GM23338 (cell line): ENCODE data around the gene MRPL23. TPM values are rescaled to one million over a fixed set of nuclear protein-coding genes. Genes with fewer than 3 reads are reported as not detected.

Experiments
- ATAC-seq: fragments of 200-7000 bp; cut with Tn5 transposase; 3 replicates; pipeline ENCODE4 v1.9.1; 2020
- DNase-seq: peaks from one replicate; pipeline ENCODE4 v3.0.0-alpha.2; 2015; ENCODE audit warnings: low spot score
- H2AFZ ChIP-seq: fragments of 200-600 bp; sonication (generic); 2 replicates; pipeline ENCODE4 v1.8.0; 2016; ENCODE audit warnings: antibody characterized with exemption, mild to moderate bottlenecking, moderate library complexity
- H3F3A ChIP-seq: fragments of 200-600 bp; sonication (generic); replicated peaks from 2 replicates; pipeline ENCODE4 v1.8.0; 2017; ENCODE audit warnings: antibody characterized with exemption, mixed run types, low read depth
- H3K27ac ChIP-seq: fragments of 200-600 bp; sonication (generic); 2 replicates; pipeline ENCODE4 v1.6.1; 2016; ENCODE audit warnings: low read depth
- H3K27me3 ChIP-seq: fragments of 200-600 bp; sonication (generic); 2 replicates; pipeline ENCODE4 v1.8.0; 2016; ENCODE audit warnings: mild to moderate bottlenecking, mixed run types, moderate library complexity; ENCODE audit not compliant: insufficient read depth
- H3K36me3 ChIP-seq: fragments of 200-600 bp; sonication (generic); 2 replicates; pipeline ENCODE4 v1.8.0; 2016; ENCODE audit warnings: mild to moderate bottlenecking; ENCODE audit not compliant: insufficient read depth
- H3K4me1 ChIP-seq: fragments of 200-600 bp; sonication (generic); 2 replicates; pipeline ENCODE4 v1.8.0; 2016; ENCODE audit warnings: mild to moderate bottlenecking, moderate library complexity; ENCODE audit not compliant: insufficient read depth
- H3K4me2 ChIP-seq: fragments of 200-600 bp; sonication (generic); 2 replicates; pipeline ENCODE4 v1.7.1; 2017; ENCODE audit warnings: mixed run types
- H3K4me3 ChIP-seq: fragments of 200-600 bp; sonication (generic); 2 replicates; pipeline ENCODE4 v1.6.1; 2016; ENCODE audit warnings: mixed run types
- H3K79me2 ChIP-seq: fragments of 200-600 bp; sonication (generic); replicated peaks from 2 replicates; pipeline ENCODE4 v1.8.0; 2017; ENCODE audit warnings: mild to moderate bottlenecking; ENCODE audit not compliant: insufficient read depth
- H3K9me2 ChIP-seq: fragments of 200-600 bp; sonication (generic); 2 replicates; pipeline ENCODE4 v1.8.0; 2017; ENCODE audit not compliant: insufficient read depth
- H4K20me1 ChIP-seq: fragments of 200-600 bp; sonication (generic); replicated peaks from 2 replicates; pipeline ENCODE4 v1.8.0; 2017; ENCODE audit warnings: mild to moderate bottlenecking; ENCODE audit not compliant: insufficient read depth
- H3K27ac Mint-ChIP-seq: 2 replicates; pipeline ENCODE4 v1.8.0; 2020; ENCODE audit warnings: inconsistent platforms, mild to moderate bottlenecking, moderate library complexity, mixed read lengths
- H3K27me3 Mint-ChIP-seq: 3 replicates; pipeline ENCODE4 v1.8.0; 2022; ENCODE audit warnings: low read depth, mild to moderate bottlenecking, moderate library complexity, mixed read lengths, inconsistent platforms; ENCODE audit not compliant: insufficient read depth, poor library complexity
- H3K36me3 Mint-ChIP-seq: 3 replicates; pipeline ENCODE4 v1.8.0; 2021; ENCODE audit warnings: low read depth, mild to moderate bottlenecking, inconsistent platforms, moderate library complexity, mixed read lengths
- H3K4me1 Mint-ChIP-seq: 3 replicates; pipeline ENCODE4 v1.8.0; 2020; ENCODE audit warnings: mild to moderate bottlenecking, inconsistent platforms, mixed read lengths
- H3K4me3 Mint-ChIP-seq: 3 replicates; pipeline ENCODE4 v1.8.0; 2021; ENCODE audit warnings: moderate library complexity, mild to moderate bottlenecking, inconsistent platforms, mixed read lengths
- H3K9me3 Mint-ChIP-seq: 3 replicates; pipeline ENCODE4 v1.8.0; 2020; ENCODE audit warnings: moderate library complexity, mild to moderate bottlenecking, inconsistent platforms, mixed read lengths
- NANOG ChIP-seq: IDR thresholded peaks from 2 replicates; pipeline ENCODE4 v1.6.1; 2016; ENCODE audit warnings: antibody characterized with exemption, borderline replicate concordance
- POLR2AphosphoS5 ChIP-seq: IDR thresholded peaks from 2 replicates; pipeline ENCODE4 v1.6.1; 2016; ENCODE audit warnings: antibody characterized with exemption, low read depth
- STAT1 ChIP-seq: IDR thresholded peaks from one replicate; pipeline ENCODE4 v1.6.1; 2016; ENCODE audit warnings: antibody characterized with exemption; ENCODE audit not compliant: unreplicated experiment
- ZNF114 ChIP-seq: fragments of 250-450 bp; sonication (Bioruptor Pico); IDR thresholded peaks from 2 replicates; pipeline ENCODE4 v1.5.0; 2020; ENCODE audit warnings: mild to moderate bottlenecking, moderate library complexity
- ZNF331 ChIP-seq: fragments of 250-450 bp; sonication (Bioruptor Pico); IDR thresholded peaks from 2 replicates; pipeline ENCODE4 v1.5.0; 2020; ENCODE audit warnings: low read depth, mild to moderate bottlenecking, moderate library complexity
- polyA plus RNA-seq: library from polyadenylated mRNA; unstranded; fragments of >200 nt; fragmentation: Nextera tagmentation; extraction: Ambion mirVana; gene quantifications from 2 replicates; pipeline ENCODE4 v1.2.1, GENCODE V29; 2016
- total RNA-seq: library from RNA; depleted of rRNA; stranded (reverse); fragments of >200 nt; shearing (Covaris generic); gene quantifications from 2 replicates; pipeline ENCODE4 v1.2.3, GENCODE V29; 2014
- TF ChIP-seq, protein P1 (sequence below): IDR thresholded peaks from one replicate; pipeline ENCODE4 v1.6.1; 2018; ENCODE audit warnings: antibody characterized with exemption; ENCODE audit not compliant: unreplicated experiment
- TF ChIP-seq, protein P2 (sequence below): IDR thresholded peaks from 2 replicates; pipeline ENCODE4 v1.6.1; 2016; ENCODE audit warnings: antibody characterized with exemption
- TF ChIP-seq, protein P3 (sequence below): fragments of 250-450 bp; sonication (Bioruptor Pico); IDR thresholded peaks from 2 replicates; pipeline ENCODE4 v1.5.0; 2020; ENCODE audit warnings: mild to moderate bottlenecking, moderate library complexity
- TF ChIP-seq, protein P4 (sequence below), 2 experiments: fragments of 200-600 bp in 1 of 2; sonication (generic) in 1 of 2; conservative IDR thresholded peaks; 2 replicates each; pipeline versions ENCODE4 v1.5.1 to v1.6.1; 2016 to 2017; ENCODE audit warnings: antibody characterized with exemption in 2 of 2, low read depth in 2 of 2, mild to moderate bottlenecking in 2 of 2, moderate library complexity in 1 of 2

MRPL23 gene
- total and polyA plus RNA-seq, 2 experiments from 2014 or later, result 84.7 to 91.5 TPM

DNA sequence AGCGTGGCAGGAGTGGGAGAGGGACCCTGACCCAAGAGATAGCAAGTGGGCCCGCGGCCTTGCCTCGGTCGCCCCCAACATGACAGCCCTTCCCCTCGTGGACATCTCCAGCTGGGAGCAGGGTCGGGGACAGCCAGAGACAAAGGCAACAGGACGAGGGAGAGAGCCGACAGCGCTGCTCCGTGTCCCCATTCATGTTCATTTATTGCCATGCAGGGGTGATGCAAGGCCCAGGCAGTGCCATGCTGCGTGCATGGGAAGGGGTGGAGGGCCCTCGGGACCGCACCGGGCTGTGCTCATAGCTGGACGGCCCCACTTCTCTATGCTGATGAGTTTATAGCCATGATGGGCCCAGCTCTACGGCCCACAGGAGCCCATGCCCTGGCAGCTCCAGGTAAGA lies 12.7 kb downstream of the MRPL23 start (continued):
- TF ChIP-seq, protein P1, sequence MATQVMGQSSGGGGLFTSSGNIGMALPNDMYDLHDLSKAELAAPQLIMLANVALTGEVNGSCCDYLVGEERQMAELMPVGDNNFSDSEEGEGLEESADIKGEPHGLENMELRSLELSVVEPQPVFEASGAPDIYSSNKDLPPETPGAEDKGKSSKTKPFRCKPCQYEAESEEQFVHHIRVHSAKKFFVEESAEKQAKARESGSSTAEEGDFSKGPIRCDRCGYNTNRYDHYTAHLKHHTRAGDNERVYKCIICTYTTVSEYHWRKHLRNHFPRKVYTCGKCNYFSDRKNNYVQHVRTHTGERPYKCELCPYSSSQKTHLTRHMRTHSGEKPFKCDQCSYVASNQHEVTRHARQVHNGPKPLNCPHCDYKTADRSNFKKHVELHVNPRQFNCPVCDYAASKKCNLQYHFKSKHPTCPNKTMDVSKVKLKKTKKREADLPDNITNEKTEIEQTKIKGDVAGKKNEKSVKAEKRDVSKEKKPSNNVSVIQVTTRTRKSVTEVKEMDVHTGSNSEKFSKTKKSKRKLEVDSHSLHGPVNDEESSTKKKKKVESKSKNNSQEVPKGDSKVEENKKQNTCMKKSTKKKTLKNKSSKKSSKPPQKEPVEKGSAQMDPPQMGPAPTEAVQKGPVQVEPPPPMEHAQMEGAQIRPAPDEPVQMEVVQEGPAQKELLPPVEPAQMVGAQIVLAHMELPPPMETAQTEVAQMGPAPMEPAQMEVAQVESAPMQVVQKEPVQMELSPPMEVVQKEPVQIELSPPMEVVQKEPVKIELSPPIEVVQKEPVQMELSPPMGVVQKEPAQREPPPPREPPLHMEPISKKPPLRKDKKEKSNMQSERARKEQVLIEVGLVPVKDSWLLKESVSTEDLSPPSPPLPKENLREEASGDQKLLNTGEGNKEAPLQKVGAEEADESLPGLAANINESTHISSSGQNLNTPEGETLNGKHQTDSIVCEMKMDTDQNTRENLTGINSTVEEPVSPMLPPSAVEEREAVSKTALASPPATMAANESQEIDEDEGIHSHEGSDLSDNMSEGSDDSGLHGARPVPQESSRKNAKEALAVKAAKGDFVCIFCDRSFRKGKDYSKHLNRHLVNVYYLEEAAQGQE, result no peak
- TF ChIP-seq ZNF331 (CRISPR knock-in tag), result no peak

DNA sequence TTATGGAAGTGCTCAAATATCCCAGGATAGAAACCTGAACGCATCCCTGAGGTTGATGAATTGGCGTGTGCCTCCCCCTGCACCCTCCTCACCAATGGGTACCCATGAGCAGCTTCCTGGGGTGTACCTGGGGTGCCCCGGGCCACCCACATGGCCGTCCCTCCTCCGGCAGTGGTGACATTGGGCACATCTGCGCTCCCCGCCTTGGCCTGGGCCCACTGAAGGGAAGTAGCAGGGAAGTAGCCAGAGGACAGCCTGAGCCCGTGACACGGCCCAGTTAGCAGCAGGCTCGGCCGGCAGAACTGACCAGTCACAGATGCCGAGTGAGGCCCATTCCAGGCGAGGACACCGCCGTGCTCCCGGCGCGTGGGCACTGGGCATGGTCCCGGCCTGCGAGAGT lies 16.7 kb downstream of the MRPL23 start:
- no peak overlapping the region for H2AFZ ChIP-seq
- no peaks in the 10 kb centered on the region for H3K36me3 ChIP-seq
- H3K4me3 Mint-ChIP-seq, result no peak overlapping the region
- no peaks in the 10 kb centered on the region for H3K9me3 Mint-ChIP-seq
- H3K4me1 Mint-ChIP-seq, result no peaks in the 10 kb centered on the region
- H3K27ac Mint-ChIP-seq, result no peak overlapping the region
- no peak for ATAC-seq
- H3K4me1 ChIP-seq, result no peaks in the 10 kb centered on the region
- H3K4me3 ChIP-seq, result no peak overlapping the region
- no peaks in the 10 kb centered on the region for H3K27me3 Mint-ChIP-seq
- H4K20me1 ChIP-seq, result no peaks in the 10 kb centered on the region
- DNase-seq, result no peak
- no peak overlapping the region for H3K4me2 ChIP-seq
- no peaks in the 10 kb centered on the region for H3K9me2 ChIP-seq
- no peak overlapping the region for H3K27ac ChIP-seq
- no peaks in the 10 kb centered on the region for H3F3A ChIP-seq
- no peaks in the 10 kb centered on the region for H3K27me3 ChIP-seq
- H3K79me2 ChIP-seq, result no peaks in the 10 kb centered on the region
- no peaks in the 10 kb centered on the region for H3K36me3 Mint-ChIP-seq
- TF ChIP-seq, protein P2, sequence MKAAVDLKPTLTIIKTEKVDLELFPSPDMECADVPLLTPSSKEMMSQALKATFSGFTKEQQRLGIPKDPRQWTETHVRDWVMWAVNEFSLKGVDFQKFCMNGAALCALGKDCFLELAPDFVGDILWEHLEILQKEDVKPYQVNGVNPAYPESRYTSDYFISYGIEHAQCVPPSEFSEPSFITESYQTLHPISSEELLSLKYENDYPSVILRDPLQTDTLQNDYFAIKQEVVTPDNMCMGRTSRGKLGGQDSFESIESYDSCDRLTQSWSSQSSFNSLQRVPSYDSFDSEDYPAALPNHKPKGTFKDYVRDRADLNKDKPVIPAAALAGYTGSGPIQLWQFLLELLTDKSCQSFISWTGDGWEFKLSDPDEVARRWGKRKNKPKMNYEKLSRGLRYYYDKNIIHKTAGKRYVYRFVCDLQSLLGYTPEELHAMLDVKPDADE, result no peak
- no peak for TF ChIP-seq NANOG
- TF ChIP-seq, protein P3, sequence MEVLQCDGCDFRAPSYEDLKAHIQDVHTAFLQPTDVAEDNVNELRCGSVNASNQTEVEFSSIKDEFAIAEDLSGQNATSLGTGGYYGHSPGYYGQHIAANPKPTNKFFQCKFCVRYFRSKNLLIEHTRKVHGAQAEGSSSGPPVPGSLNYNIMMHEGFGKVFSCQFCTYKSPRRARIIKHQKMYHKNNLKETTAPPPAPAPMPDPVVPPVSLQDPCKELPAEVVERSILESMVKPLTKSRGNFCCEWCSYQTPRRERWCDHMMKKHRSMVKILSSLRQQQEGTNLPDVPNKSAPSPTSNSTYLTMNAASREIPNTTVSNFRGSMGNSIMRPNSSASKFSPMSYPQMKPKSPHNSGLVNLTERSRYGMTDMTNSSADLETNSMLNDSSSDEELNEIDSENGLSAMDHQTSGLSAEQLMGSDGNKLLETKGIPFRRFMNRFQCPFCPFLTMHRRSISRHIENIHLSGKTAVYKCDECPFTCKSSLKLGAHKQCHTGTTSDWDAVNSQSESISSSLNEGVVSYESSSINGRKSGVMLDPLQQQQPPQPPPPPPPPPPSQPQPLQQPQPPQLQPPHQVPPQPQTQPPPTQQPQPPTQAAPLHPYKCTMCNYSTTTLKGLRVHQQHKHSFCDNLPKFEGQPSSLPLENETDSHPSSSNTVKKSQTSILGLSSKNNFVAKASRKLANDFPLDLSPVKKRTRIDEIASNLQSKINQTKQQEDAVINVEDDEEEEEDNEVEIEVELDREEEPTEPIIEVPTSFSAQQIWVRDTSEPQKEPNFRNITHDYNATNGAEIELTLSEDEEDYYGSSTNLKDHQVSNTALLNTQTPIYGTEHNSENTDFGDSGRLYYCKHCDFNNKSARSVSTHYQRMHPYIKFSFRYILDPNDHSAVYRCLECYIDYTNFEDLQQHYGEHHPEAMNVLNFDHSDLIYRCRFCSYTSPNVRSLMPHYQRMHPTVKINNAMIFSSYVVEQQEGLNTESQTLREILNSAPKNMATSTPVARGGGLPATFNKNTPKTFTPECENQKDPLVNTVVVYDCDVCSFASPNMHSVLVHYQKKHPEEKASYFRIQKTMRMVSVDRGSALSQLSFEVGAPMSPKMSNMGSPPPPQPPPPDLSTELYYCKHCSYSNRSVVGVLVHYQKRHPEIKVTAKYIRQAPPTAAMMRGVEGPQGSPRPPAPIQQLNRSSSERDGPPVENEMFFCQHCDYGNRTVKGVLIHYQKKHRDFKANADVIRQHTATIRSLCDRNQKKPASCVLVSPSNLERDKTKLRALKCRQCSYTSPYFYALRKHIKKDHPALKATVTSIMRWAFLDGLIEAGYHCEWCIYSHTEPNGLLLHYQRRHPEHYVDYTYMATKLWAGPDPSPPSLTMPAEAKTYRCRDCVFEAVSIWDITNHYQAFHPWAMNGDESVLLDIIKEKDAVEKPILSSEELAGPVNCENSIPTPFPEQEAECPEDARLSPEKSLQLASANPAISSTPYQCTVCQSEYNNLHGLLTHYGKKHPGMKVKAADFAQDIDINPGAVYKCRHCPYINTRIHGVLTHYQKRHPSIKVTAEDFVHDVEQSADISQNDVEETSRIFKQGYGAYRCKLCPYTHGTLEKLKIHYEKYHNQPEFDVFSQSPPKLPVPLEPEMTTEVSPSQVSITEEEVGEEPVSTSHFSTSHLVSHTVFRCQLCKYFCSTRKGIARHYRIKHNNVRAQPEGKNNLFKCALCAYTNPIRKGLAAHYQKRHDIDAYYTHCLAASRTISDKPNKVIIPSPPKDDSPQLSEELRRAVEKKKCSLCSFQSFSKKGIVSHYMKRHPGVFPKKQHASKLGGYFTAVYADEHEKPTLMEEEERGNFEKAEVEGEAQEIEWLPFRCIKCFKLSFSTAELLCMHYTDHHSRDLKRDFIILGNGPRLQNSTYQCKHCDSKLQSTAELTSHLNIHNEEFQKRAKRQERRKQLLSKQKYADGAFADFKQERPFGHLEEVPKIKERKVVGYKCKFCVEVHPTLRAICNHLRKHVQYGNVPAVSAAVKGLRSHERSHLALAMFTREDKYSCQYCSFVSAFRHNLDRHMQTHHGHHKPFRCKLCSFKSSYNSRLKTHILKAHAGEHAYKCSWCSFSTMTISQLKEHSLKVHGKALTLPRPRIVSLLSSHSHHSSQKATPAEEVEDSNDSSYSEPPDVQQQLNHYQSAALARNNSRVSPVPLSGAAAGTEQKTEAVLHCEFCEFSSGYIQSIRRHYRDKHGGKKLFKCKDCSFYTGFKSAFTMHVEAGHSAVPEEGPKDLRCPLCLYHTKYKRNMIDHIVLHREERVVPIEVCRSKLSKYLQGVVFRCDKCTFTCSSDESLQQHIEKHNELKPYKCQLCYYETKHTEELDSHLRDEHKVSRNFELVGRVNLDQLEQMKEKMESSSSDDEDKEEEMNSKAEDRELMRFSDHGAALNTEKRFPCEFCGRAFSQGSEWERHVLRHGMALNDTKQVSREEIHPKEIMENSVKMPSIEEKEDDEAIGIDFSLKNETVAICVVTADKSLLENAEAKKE, result no peak
- TF ChIP-seq ZNF114 (CRISPR knock-in tag), result no peak
- TF ChIP-seq, protein P4, sequence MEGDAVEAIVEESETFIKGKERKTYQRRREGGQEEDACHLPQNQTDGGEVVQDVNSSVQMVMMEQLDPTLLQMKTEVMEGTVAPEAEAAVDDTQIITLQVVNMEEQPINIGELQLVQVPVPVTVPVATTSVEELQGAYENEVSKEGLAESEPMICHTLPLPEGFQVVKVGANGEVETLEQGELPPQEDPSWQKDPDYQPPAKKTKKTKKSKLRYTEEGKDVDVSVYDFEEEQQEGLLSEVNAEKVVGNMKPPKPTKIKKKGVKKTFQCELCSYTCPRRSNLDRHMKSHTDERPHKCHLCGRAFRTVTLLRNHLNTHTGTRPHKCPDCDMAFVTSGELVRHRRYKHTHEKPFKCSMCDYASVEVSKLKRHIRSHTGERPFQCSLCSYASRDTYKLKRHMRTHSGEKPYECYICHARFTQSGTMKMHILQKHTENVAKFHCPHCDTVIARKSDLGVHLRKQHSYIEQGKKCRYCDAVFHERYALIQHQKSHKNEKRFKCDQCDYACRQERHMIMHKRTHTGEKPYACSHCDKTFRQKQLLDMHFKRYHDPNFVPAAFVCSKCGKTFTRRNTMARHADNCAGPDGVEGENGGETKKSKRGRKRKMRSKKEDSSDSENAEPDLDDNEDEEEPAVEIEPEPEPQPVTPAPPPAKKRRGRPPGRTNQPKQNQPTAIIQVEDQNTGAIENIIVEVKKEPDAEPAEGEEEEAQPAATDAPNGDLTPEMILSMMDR (conservative IDR thresholded peaks at IDR 0.05; ENCODE audit: low read depth in 2 of 2), result no peak
- TF ChIP-seq POLR2AphosphoS5, result no peak
- no peak for TF ChIP-seq STAT1
- TF ChIP-seq, protein P1, result no peak
